ENCODE results near the gene REX1BD. TPM values are rescaled to one million over a fixed set of nuclear protein-coding genes. Genes with fewer than 3 reads are reported as not detected.
"Not testable (repeated sequence)": the region's sequence is repeated elsewhere in the genome, so short reads cannot be mapped to it uniquely, and the experiment has no call there.

Gene REX1BD
- total and polyA plus RNA-seq, 10 of the 15 experiments (the other 5 are each of a cell fraction or from before 2014, with no cell fraction given): 1.1 to 101 (median 35.0) TPM

- TF ChIP-seq ZSCAN29 (IDR thresholded peaks at IDR 0.05) (no peak), CREB1 (IDR thresholded peaks at IDR 0.05; ENCODE audit: low read depth) (no peak), SMARCA5 (IDR thresholded peaks at IDR 0.05) (no peak), MXI1 (IDR thresholded peaks at IDR 0.05; ENCODE audit: low read depth, low read length) (no peak), NBN (IDR thresholded peaks at IDR 0.05) (no peak)
Observed at GRCh38 chr19:18539372-18539771, 49.2 kb upstream of the REX1BD start (continued).

GRCh38 chr19:18540200-18540599 lies 48.4 kb upstream of the REX1BD start:
- H3K9me3 ChIP-seq (replicated peaks; ENCODE audit: control insufficient read depth, insufficient read depth, low read length); H3K27me3 ChIP-seq (replicated peaks in 1 of 2; ENCODE audit: control insufficient read depth in 2 of 2, insufficient read depth in 2 of 2, low read length in 1 of 2); RAD21 ChIA-PET (ENCODE audit: unreplicated experiment); H3K27ac ChIP-seq (ENCODE audit: control insufficient read depth, insufficient read depth); in situ Hi-C loops (cut with MboI); DNase-seq (ENCODE audit: low read depth, low spot score); ATAC-seq; FAIRE-seq; H4K20me1 ChIP-seq (ENCODE audit: control insufficient read depth, insufficient read depth); POLR2A ChIA-PET; H3K4me2 ChIP-seq (ENCODE audit: control insufficient read depth, insufficient read depth); SMC1A ChIA-PET (ENCODE audit: uncharacterized antibody, unreplicated experiment); H3K4me3 ChIP-seq; CTCF ChIA-PET; H2AFZ ChIP-seq (ENCODE audit: control insufficient read depth, low read depth, low read length); BruUV-seq (replicated peaks); H3K9ac ChIP-seq (ENCODE audit: control insufficient read depth, insufficient read depth, low read length); H3K4me1 ChIP-seq (ENCODE audit: control insufficient read depth, insufficient read depth, low read length): not testable (repeated sequence)
- H3K36me3 ChIP-seq (ENCODE audit: control insufficient read depth in 2 of 2, insufficient read depth in 2 of 2, low read length in 1 of 2): peaks cover 6 to 31% of the 10 kb centered on the region in 2 experiments; a peak in 3 of 4 replicates
- intact Hi-C loops (cut with micrococcal nuclease; ENCODE audit: unreplicated experiment): loop anchor here (5.0 kb wide), 1 partner anchor 47 kb away; the partner anchor contains the start of gene REX1BD
- 100% methylated on average over 1 of the region's 1 CpG for WGBS (ENCODE audit: insufficient coverage, insufficient replicate concordance, low lambda C conversion rate, missing lambda C conversion rate)
- H3K79me2 ChIP-seq (ENCODE audit: control insufficient read depth, insufficient read depth, low read length): peaks cover 14% of the 10 kb centered on the region

Measured in GM12878 (cell line).